Measurements from ENCODE around the gene PLCXD3.

The PLCXD3 gene

DNA sequence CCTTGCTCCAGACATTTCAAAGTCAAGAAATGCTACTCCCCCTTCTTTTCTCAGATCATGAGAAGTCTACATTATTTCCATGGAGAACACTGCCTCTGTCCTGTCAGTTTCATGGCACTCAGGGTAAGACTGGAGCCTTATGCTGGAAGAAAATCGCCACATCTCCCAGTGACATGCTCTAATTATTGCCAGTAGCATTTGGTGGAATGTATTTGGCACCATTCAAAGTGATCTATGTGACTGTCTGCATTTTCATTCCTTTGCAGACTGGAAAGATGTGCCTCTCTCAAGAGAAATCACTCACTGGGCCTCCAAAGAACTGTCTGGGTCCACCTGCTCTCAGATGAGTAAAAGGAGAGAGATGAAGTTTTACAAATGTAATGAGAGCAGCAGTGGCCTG is 840 bp upstream of the PLCXD3 start:
- H3K27ac ChIP-seq (replicated peaks) = no peak overlapping the region
- H3K4me3 ChIP-seq (replicated peaks; ENCODE audit: insufficient read depth, low read length) = no peak overlapping the region
- H3K27me3 ChIP-seq (ENCODE audit: insufficient read depth, poor library complexity, severe bottlenecking) = peaks cover 15% of the 10 kb centered on the region
- TF ChIP-seq, protein P1, sequence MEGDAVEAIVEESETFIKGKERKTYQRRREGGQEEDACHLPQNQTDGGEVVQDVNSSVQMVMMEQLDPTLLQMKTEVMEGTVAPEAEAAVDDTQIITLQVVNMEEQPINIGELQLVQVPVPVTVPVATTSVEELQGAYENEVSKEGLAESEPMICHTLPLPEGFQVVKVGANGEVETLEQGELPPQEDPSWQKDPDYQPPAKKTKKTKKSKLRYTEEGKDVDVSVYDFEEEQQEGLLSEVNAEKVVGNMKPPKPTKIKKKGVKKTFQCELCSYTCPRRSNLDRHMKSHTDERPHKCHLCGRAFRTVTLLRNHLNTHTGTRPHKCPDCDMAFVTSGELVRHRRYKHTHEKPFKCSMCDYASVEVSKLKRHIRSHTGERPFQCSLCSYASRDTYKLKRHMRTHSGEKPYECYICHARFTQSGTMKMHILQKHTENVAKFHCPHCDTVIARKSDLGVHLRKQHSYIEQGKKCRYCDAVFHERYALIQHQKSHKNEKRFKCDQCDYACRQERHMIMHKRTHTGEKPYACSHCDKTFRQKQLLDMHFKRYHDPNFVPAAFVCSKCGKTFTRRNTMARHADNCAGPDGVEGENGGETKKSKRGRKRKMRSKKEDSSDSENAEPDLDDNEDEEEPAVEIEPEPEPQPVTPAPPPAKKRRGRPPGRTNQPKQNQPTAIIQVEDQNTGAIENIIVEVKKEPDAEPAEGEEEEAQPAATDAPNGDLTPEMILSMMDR (IDR thresholded peaks at IDR 0.05; ENCODE audit: insufficient read depth, low read length) = no peak
- TF ChIP-seq SPI1 (IDR thresholded peaks at IDR 0.05; ENCODE audit: borderline replicate concordance, low read depth) = no peak
- TF ChIP-seq, protein P2, sequence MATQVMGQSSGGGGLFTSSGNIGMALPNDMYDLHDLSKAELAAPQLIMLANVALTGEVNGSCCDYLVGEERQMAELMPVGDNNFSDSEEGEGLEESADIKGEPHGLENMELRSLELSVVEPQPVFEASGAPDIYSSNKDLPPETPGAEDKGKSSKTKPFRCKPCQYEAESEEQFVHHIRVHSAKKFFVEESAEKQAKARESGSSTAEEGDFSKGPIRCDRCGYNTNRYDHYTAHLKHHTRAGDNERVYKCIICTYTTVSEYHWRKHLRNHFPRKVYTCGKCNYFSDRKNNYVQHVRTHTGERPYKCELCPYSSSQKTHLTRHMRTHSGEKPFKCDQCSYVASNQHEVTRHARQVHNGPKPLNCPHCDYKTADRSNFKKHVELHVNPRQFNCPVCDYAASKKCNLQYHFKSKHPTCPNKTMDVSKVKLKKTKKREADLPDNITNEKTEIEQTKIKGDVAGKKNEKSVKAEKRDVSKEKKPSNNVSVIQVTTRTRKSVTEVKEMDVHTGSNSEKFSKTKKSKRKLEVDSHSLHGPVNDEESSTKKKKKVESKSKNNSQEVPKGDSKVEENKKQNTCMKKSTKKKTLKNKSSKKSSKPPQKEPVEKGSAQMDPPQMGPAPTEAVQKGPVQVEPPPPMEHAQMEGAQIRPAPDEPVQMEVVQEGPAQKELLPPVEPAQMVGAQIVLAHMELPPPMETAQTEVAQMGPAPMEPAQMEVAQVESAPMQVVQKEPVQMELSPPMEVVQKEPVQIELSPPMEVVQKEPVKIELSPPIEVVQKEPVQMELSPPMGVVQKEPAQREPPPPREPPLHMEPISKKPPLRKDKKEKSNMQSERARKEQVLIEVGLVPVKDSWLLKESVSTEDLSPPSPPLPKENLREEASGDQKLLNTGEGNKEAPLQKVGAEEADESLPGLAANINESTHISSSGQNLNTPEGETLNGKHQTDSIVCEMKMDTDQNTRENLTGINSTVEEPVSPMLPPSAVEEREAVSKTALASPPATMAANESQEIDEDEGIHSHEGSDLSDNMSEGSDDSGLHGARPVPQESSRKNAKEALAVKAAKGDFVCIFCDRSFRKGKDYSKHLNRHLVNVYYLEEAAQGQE (IDR thresholded peaks at IDR 0.05; ENCODE audit: insufficient replicate concordance, low read depth) = no peak
- no peak for DNase-seq (ENCODE audit: low read depth in 1 of 2, low spot score in 1 of 2)

DNA sequence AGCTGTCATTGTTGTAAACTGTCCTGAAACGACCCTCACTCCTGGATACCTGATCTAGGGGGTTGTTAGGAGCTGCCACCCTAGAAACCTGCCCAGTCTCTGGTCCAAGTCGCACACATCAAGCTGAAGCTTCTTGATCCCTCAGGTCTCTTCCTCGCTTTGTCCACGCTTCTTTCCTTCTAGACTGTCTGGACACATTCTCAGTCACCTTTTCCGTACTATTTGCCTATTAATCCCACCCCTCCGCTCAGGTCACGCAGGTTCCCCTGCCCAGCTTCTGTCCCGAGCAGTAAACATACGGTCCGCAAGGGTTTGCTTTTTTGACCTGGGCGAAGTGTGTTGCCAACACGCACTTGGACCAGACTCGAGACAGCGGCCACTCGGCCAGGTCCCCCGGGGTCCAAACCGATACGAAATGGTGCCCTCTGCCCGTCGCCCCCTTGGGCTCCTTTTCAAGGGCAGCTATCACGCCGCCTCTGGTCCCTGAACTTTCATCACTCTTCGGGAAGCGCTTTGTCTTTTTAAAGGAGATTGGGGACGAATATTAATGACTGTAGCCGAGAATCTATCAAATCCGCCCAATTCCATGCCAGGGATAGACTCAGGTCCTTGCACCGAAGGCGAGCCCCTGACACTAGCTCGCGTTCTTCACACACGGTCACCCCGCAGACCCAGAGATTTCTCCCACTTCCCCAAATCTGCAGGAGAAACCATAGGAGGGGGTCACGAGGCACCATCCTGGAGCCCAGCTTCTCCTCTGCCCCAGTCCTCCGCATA is 814 bp downstream of the PLCXD3 start:
- no peak for DNase-seq (ENCODE audit: low read depth in 1 of 2, low spot score in 1 of 2)
- Histone ChIP-seq H3K27me3 (ENCODE audit: insufficient read depth, poor library complexity, severe bottlenecking) (peaks cover 15% of the 10 kb centered on the region), H3K27ac (replicated peaks) (no peak overlapping the region), H3K4me3 (replicated peaks; ENCODE audit: insufficient read depth, low read length) (no peak overlapping the region)
- TF ChIP-seq GABPA (IDR thresholded peaks at IDR 0.05; ENCODE audit: low read depth) = no peak
- TF ChIP-seq, protein P1 (IDR thresholded peaks at IDR 0.05; ENCODE audit: insufficient read depth, low read length) = no peak
- TF ChIP-seq, protein P2 (IDR thresholded peaks at IDR 0.05; ENCODE audit: insufficient replicate concordance, low read depth) = no peak
- TF ChIP-seq POLR2AphosphoS5 (IDR thresholded peaks at IDR 0.05; ENCODE audit: low read depth) = no peak
- TF ChIP-seq SPI1 (IDR thresholded peaks at IDR 0.05; ENCODE audit: borderline replicate concordance, low read depth) = no peak

DNA sequence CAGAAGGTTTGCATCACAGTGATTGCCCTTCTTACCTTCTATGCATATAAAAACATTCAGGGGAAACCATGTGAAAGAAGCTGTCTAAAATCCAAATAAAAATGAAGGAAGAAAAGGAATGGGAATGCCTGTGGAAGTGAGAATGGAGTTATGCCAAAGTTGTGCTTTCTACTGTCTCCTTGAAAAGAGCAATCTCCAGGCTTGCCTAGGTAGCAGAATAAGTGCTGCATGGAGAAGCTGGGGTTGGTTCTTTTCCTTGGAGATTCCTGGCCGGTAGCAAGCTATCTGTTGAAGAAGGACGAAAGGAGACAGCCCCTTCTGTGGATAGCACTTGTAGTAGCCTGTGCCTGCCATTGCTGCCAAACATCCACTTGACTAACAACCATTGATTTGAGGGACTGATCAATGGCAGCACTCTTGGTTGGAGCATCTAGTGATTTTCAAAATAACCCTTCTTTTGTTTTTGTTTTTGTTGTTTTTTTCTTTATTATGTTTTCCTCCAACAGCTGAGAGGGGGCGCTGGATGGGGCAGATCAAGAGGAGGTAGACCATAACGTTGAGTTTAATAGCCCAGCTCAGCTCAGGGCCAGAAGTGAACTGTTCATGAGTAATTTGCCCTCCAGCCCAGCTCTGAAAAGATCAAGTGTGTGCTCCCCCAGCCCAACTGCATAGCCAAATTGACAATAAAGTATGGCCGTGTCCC is 1.6 kb downstream of the PLCXD3 start:
- no peak overlapping the region for H3K27ac ChIP-seq (replicated peaks)
- TF ChIP-seq, protein P2 (IDR thresholded peaks at IDR 0.05; ENCODE audit: insufficient replicate concordance, low read depth) = no peak
- TF ChIP-seq GABPA (IDR thresholded peaks at IDR 0.05; ENCODE audit: low read depth) = no peak
- no peak for TF ChIP-seq POLR2AphosphoS5 (IDR thresholded peaks at IDR 0.05; ENCODE audit: low read depth)
- TF ChIP-seq, protein P1 (IDR thresholded peaks at IDR 0.05; ENCODE audit: insufficient read depth, low read length) = no peak
- TF ChIP-seq SPI1 (IDR thresholded peaks at IDR 0.05; ENCODE audit: borderline replicate concordance, low read depth) = no peak
- no peak for DNase-seq (ENCODE audit: low read depth in 1 of 2, low spot score in 1 of 2)
- H3K4me3 ChIP-seq (replicated peaks; ENCODE audit: insufficient read depth, low read length) = no peak overlapping the region
- H3K27me3 ChIP-seq (ENCODE audit: insufficient read depth, poor library complexity, severe bottlenecking) = peaks cover 15% of the 10 kb centered on the region

Data from HL-60 (cell line).